Activated T-helper 1 cell treated with anti-CD3 and anti-CD28 coated beads, Interleukin-2, amount 50 U/mL, for 16 hours (primary cell): ENCODE measurements around the gene CHKB.
"Not testable (repeated sequence)": the region's sequence is repeated elsewhere in the genome, so short reads cannot be mapped to it uniquely, and the experiment has no call there.

Experiments
- DNase-seq, 2 donors: peaks; one replicate each; pipeline ENCODE4 v3.0.0-alpha.2; 2020; ENCODE audit warnings: low read depth in 1 of 2, low spot score in 1 of 2

CHKB gene

DNA sequence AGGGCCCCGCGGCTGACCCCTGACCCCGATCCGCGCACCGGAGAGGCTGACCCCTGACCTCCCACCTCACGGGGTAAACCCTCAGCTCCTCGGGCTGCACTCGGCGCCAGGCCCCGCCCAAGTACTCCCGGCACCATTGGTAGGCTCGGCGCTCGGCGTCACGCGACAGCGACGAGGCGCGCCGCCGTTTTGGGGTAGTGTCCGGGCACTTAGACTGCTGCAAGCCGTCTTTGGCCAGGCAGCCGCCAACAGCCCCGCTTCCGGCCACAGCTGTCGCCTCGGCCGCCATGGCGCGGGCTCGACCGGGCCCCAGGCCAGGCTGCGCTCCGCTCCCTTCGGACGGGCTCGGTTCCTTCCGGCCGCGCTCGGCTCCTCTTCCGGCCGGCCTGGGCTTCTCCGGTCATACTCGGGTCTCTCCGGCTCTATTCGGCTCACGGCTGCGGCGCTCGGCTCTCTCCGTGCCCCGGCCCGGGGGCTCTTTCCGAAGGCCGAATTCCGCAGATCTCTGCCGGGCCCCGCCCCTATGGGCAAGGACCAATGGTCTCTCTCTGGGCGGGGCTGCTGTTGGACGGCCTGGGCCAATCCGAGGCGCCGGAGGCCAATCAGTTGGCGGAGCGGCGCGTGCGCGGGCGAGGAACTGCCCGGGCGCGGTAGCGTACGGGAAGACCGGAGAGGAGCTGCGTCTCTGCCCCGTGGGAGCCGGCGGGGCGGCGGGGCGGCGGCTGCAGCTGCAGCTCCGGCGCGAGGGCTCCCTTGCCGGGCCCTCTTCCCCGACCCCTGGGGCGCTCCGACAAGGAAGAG, at the start of gene CHKB:
CHKB (minus strand) TSS at position 357 of the 801 bp plus-strand sequence; CDS start at position 289, 68 bp downstream.
- peak; percentile 94 to 98 for DNase-seq

- DNase-seq = no peak
Measured at GRCh38 chr22:50630376-50630775, 47.7 kb upstream of the CHKB start.

DNA sequence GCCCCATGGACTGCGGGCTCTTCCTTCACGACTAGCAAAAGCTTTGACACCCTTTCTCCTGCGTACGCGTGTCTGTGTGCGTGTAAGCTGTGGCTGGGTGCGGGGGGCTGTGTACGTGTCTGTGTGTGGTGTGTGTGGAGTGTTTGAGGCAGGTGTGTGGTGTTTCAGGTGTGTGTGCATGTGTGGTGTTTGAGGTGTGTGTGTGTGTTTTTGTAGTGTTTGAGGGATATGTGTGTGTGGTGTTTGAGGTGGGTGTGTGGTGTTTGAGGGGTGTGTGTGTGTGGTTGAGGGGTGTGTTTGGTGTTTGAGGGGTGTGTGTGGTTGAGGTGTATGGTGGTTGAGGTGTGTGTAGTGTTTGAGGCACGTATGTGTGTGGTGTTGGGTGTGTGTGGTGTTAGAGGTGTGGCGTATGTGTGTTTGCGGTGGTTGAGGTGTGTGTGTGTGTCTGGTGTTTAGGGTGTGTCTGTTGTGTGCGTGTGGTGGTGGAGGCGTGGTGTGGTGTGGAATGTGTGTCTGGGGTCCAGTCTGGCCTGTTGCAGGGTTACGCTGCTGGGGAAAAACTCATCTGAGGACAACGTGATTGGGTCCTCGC, 46.0 kb upstream of the CHKB start:
- no peak for DNase-seq

- peak; percentile 48 to 66 for DNase-seq
Measured at GRCh38 chr22:50627642-50628542, 45.2 kb upstream of the CHKB start, which contains the start of gene ARSA. Gene ARSA (minus strand): TSS chr22:50628152. CDS start chr22:50627779, 373 bp downstream.

DNA sequence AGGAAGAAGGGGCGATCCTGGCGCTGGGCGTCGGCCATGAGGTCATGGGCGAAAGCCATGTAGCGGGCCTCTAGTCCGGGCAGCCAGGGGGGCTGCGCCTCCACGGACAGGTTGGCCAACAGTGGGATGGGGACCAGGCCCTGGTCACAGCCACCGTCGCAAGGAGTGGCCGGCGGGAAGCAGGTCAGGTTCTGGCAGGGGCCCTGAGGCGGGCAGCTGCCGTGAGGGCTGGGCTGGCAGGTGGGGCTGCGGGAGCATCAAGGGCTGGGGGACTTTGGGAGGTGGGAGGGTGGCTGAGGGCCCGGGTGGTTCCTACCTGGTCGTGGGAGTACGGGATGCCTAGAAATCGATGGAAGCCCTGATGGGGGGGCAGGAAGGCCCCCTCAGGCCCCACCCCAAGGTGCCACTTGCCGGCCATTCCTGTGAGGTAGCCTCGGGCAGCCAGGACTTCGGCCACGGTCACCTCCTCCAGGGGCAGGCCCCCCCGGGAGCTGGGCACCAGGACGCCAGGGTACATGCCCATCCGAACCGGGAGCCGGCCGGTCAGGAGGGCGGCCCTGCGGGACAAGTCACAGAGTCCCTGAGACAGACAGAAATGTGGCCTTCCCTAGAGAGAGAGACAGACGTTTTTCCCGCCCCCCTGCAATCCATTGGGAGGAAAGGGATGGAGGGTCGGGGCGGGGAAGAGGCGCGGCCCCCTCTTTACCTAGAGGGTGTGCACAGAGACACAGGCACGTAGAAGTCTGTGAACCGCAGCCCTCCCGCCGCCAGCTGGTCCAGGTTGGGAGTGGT, 44.4 kb upstream of the CHKB start:
- DNase-seq = no peak

- no peak for DNase-seq
Measured at GRCh38 chr22:50626314-50626849, 43.7 kb upstream of the CHKB start.

- no peak for DNase-seq
Measured at GRCh38 chr22:50625568-50626313, 43.1 kb upstream of the CHKB start.

DNA sequence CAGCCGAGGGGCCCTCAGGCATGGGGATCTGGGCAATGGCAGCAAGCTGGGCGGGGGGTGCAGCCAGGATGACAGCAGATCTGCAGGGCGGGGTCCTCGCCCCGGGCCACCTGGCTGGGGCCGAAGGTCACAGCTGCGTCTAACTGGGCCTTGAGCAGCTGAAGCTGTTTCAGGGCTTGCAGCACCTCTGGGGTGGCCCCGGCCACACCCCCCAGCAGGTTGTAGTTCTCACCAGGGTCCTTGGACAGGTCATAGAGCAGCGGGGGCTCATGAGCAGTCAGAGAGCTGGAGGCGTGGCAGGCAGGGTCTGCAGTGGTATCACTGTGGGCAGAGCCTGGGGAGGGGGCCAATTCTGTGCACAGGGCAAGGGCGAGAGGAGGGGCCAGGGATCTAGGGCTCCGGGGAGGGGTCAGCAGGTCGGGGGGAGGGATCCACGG, 42.5 kb upstream of the CHKB start:
- DNase-seq = no peak

GRCh38 chr22:50624347-50625130, 41.9 kb upstream of the CHKB start:
- DNase-seq = no peak

DNA sequence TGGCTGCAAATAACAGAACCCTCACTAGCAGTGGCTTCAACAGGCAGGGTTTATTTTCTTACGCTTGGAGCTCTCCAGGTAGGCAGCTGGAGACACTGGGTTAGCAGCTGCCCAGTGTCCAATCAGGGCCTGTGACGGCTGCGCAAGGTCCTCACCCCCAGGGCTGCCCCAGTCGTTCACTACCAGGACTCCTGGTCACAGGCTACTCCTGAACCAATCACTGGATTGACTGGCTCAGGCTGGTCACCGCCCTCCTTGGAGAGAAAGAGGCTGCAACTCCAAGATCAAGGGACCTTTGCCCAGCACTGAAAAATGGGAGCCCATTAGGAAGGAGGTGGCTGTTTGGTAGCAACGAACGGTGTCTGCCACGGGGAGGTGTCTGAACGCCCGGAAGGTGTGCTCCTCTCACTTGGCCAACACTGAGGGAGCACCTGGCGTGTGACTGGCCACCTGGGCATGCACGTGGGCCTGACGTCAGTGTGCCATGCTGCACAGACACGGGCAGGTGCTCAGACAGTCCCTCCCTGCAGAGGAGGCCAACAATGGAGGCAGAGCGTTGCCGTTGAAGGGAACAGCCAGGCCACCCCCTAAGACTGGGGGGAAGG, 40.2 kb upstream of the CHKB start:
- DNase-seq = no peak

GRCh38 chr22:50621948-50622722, 39.5 kb upstream of the CHKB start:
- no peak for DNase-seq

- DNase-seq = no peak
Measured at GRCh38 chr22:50621356-50621880, 38.8 kb upstream of the CHKB start.

- DNase-seq = peak in 1 of 2 donors; percentile 75
Measured at GRCh38 chr22:50620593-50621355, 38.1 kb upstream of the CHKB start.

DNA sequence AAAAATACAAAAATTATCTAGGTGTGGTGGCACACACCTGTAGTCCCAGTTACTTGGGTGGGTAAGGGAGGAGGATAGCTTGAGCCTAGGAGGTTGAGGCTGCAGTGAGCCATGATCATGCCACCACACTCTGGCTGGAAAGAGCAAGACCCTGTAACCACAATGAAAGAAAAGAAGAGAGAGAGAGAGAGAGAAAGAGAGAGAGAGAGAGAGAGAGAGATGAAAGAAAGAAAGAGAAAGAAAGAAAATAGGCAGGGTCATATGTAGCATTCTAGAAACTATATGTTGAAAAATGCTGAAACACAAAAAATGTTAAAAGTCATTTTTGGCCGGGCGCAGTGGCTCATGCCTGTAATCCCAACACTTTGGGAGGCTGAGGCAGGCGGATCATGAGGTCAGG, 31.6 kb upstream of the CHKB start:
- not testable (repeated sequence) for DNase-seq

GRCh38 chr22:50613291-50613981, 30.8 kb upstream of the CHKB start:
- DNase-seq = no peak
